ENCODE measurements around the gene PMS1.
"Not testable (repeated sequence)": the region's sequence is repeated elsewhere in the genome, so short reads cannot be mapped to it uniquely, and the experiment has no call there.

Gene PMS1

DNA sequence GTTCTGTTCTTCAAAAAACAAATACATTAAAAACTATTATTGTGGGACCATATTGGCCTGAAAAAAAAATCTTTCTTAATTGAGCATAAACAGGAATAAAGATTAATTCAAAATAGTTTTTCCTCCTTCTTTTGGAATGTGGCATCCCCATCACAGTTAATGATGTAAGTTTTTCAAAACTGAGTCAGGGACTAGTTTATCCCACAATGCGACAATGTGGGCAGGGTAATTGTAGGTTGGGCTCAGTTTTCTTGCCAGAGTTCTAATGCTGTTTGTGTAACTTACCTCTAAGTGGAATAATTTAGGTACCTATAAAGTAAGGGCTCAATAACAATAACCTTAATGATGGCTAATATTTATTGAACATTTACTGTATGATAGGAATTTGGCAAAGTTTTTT lies 82.0 kb downstream of the PMS1 start:
- DNase-seq: no peak

DNA sequence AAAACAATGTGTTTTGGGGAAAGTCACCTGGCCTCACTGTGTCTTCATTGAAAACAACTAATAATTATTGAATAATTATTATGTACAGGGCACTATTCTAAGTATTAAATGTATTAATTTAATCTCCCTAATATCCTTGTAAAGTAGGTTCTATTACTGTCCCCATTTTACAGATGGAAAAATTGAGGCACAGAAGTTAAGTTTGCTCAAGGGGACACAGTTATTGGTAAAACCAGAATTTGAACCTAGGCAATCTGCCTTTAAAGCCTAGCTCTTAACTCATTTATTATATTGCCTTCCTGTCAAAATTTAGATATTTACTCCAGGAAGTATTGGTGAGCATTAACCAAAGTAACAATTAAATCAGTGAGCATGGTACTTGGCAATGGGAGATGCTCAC lies 84.6 kb downstream of the PMS1 start:
- DNase-seq: no peak

DNA sequence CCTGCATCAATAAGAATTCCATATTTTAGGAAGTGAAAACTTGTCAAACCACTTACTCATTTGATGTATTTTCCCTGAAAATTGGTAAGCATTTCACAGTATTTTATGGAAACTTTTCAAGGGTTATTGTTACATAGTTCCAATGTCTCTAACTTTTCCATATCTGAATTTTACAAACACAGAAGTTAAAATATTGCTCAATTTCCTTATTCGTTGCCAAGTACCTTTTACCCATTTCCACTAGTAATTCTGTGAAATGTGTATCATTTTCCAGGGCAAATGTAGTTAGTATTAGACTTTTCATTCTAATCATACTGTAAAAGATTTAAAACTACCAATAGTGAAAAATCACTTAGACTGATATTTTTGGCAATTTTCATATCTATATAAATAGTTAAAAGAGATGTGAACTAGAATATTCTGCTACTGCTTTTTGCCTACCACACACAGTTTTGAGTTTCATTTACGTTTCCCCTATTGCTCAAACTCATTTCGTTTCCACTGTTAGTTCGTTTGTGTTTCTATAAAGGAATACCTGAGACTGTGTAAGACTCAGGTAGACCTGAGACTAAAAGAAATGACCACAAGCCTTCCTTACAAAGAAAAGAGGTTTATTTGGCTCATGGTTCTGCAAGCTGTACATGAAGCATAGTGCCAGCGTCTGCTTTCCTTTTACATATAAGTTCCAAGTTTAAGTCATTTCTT lies 86.3 kb downstream of the PMS1 start:
- no peak for DNase-seq

DNA sequence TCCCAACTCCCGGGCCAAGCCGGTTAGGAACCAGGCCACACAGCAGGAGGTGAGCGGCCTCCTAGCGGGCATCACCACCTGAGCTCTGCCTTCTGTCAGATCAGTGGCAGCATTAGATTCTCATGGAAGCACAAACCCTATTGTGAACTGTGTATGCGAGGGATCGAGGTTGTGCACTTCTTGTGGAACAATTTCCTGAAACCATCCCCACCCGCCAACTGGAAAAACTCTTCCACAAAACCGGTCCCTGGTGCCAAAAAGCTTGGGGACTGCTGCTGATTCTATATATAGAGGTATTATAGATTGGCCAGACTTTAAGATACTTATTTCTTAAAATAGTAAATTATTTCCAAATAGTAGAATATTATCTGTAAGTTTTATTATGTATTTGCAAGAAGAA lies 89.4 kb downstream of the PMS1 start:
- DNase-seq: no peak

DNA sequence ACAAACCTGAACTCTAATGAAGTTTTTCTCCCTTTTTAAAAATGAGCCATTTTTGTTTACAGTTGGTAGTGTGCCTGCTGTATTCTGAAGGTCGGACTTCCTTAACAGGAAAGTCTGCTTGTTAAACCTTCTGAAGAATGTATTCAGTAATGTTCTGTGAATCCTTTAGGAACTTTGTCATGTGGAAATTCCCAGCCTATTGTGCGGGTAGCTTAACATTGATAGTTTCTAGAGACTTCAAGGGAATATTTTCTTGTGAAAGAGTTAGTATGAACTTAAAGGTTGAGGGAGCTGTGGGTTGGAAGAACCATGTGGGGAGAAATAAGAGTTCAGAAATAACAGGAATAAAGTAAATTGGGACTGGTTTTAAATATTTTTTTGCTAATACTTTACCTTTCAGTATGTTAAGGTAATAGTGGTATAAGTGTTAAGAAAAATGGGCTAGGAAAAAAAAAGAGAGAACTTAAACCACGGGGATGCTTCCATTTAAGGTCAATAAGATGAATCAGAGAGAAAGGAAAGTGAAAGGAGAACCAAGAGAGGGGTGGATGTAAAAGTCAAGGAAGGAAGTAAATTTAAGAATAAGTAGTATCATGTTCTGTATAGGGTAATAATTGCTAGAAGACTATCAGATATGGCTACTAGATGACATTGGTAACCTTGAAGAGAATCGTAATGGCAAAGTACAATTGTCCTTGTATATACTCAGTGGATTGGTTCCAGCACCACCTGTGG lies 90.5 kb downstream of the PMS1 start:
- no peak for DNase-seq

DNA sequence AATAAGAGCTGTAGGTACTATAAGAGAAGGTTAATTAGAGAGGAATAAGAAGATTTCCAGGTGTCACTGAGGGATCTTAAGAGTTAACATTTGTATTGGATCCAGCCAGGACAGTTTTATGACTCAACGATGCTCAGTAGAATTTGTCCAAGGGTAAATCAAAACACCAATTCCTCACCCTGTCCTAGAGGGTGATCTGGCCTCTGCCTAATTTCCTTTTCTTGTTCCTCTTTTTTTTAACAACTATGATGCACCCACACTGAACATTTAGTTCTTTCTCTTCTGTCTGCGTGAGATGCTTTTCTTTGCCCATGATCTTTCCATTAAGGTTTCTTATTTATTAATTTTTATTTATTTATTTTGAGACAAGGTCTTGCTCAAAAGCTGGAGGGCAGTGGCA lies 92.0 kb downstream of the PMS1 start:
- no peak for DNase-seq

DNA sequence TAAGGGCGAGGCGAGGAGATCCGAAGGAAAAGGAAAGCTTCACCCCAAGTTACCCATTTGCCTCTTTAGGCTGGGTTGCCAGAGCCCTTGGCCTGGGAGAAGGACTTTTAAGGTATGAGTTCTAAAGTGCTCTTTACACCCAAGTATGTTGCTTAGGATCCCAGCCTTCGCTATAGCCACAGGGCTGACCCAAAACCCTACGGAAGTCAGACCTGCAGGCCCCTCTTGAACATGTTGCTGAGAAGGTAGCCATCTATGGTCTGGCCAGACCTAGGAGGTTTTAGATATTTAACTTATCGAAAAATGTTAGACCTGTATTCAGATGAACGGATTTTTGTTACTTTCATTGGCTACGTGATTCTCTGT lies 95.4 kb downstream of the PMS1 start:
- DNase-seq: no peak

DNA sequence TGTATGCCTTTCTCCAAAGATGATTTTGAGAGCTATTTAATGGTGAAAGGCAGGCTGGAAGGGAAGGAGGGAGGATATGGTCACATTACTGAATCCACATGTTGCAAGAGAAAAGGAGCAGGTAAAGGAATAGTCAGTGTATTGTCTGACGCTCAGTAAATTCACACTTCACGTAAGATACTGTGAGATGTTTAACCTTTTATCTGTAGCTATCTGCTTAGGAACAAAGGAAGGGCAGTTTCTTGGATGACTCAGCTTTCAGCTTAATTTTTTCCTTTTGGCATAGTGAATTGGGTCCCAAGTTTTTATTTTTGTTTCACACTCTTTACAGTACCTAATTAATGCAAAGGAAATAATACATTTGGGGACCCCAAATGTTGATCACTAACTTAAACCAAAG lies 96.2 kb downstream of the PMS1 start:
- DNase-seq: no peak

DNA sequence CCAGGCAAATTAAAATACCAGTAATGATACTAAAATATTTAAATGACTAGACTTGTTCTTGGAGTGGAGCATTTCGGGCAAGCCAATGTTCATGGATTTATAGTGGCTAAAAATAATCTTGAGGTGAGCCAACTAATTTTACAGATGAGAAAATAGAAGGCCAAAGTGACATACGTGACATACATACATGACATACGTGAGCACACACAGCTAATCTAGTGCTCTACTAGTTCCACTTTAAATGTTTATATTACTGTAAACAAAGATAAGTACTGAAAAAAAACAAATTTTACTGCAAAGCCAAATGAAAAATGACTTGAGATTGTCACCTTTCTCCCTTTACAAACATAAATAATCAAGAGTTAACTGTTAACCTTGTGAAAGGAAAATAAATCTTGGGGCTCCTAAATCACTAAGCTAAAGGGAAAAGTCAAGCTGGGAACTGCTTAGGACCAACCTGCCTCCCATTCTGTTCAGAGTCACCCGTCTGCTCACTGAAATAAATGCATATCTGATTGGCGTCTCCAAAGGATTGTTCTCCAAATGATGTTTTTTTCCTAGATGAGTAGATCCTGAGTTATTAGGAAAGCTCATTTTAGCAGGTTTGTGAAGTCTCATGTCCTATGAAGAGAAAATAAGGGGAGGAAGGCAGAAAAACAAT lies 96.7 kb downstream of the PMS1 start:
- no peak for DNase-seq

DNA sequence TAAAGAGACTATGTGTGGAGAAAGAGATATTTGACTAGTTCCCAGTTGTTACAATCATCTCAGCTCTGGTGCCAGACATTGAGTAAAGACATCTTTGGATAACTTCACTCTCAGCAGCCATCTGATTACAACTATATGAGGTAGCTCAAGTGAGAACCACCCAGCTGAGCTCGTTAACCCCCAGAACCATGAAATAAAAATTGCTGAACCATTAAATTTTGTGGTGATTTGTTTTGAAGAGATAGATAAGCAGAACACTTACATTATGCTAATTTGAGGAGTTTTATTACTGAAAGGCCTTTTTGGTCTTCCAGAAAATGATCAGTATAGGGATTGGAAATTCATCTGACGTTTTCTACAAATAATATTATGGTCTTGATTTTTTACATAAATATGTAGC lies 101.1 kb downstream of the PMS1 start:
- DNase-seq: no peak

DNA sequence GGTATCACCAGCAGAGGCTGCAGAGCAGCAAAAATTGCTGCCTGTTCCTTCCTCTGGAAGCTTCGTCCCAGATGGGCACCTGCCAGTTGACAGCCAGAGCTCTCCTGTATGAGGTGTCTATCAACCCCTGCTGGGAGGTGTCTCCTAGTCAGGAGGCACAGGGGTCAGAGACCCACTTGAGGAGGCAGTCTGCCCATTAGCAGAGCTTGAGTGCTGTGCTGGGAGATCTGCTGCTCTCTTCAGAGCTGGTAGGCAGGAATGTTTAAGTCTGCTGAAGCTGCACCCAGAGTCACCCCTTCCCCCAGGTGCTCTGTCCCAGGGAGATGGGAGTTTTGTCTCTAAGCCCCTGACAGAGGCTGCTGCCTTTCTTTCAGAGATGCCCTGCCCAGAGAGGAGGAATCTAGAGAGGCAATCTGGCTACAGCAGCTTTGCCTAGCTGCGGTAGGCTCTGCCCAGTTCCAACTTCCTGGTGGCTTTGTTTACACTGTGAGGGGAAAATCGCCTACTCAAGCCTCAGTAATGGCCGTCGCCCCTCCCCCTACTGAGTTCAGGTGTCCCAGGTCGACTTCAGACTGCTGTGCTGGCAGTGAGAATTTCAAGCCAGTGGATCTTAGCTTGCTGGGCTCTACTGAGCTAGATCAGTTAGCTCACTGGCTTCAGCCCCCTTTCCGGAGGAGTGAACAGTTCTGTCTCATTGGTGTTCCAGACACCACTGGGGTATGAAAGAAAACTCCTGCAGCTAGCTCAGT lies 108.5 kb downstream of the PMS1 start:
- not testable (repeated sequence) for DNase-seq

DNA sequence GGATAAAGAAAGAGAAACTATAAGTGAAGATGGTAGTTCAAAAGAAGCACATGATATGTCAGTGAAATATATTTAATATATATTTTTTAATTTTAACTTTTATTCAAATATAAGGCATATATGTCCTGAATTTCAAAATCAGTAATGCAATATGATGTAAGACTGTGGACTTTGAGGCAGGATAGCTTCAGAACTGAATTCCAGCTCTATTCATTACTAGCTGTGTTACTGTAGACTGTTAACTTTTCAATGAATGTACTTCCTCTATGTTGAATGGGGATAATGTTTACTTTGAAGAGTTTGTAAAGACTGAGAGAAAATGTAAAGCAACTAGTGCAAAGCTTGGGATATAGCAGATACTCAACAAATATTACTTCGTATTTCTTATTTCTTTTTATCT lies 112.6 kb downstream of the PMS1 start:
- no peak for DNase-seq

DNA sequence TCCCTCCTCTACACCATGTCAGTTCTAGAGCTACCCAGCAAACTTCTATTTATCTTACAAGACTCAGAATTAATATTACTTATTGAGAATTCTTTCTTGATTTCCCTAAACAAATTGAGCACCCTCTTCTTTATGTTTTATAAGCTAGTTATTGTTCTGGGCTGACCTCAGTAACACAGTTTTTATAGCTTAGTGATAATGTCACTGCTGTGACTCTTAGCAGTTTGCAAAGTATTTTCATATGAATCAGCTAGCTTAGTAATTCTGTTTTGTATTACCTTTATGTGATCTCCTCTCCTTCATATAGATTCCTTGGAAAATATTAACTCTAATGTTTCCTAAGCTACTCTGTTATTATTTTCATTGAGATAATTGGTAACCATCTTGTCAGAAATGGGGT lies 114.9 kb downstream of the PMS1 start:
- no peak for DNase-seq

DNA sequence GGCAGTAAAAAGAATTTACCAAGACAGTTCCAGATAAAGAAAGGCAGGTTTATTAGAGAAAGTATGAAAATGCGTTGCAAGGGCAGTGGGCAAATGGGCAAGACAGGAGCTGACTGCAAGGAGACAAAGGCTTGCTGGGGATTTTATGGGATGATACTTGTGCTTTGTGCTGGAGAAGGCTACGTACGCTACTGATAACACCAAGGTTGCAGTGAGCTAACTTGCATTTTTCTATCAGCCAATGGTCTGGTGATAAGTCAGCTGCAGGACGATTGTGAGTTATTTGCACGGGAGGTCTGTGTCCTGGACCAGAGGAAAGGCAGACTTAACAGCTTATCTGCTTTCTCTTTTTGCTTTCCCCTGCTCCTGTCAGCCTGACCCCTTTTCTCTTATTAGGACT lies 116.5 kb downstream of the PMS1 start:
- no peak for DNase-seq

DNA sequence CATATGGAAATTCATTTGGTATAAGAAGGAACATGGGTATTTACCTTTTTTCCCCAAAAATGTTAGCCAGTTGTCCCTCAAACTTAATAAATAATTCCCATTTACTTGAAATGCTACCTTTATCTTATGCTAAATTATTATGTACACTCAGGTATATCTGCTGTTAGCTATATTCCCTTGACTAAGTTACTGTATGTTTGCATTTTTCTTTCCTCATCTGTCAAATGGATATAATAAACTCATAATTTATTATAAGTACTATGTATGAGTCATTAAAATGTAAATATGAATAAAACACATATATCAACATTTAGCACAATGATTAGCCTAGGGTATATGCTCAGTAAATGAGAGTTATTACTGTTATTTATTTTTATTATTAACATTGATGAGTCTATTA lies 117.4 kb downstream of the PMS1 start:
- DNase-seq: no peak

DNA sequence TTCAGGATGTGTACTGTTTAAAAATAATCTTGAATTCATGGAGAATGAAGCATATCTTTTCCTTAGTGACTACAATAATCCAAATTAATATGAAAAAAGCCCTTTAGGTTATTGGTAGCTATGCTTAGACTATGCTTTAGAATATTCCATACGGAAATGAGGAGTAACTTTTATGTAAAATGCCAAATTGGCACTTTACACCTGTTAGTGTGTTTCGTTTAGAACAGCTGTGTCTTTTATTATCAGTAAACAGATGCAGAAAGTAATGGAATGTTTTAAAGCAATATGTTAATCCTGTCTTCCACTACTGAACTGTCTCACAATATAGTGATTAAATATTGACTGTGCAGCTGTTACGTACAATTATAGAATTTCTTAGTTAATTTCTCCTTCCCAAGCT lies 129.6 kb downstream of the PMS1 start:
- DNase-seq: no peak

DNA sequence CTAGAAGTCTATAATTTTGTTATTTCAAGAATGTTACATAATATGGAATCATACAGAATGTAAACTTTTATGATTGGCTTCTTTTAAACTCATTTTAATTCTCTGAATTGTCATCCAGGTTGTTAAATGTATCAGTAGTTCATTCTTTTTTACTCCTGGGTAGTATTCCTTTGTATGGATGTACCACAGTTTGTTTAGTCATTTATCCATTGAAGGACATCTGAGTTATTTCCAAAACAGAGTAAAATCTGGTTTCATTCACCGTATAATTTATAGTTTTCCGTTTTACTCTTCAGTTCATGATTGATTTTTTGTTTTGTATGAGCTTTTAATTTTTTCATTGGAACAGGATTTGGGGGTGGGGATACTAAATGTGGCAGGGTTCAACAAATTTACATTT lies 132.4 kb downstream of the PMS1 start:
- no peak for DNase-seq
